ENCODE results near the gene P2RY11.

P2RY11 gene

GRCh38 chr19:10141973-10142372 is 30.5 kb downstream of the P2RY11 start:
- DNase-seq, result no peak

- no peak for DNase-seq
Measured at GRCh38 chr19:10142701-10143375, 31.3 kb downstream of the P2RY11 start.

- DNase-seq, result no peak
Measured at GRCh38 chr19:10143681-10144080, 32.2 kb downstream of the P2RY11 start.

- DNase-seq, result no peak
Measured at GRCh38 chr19:10144361-10144760, 32.9 kb downstream of the P2RY11 start.

- DNase-seq, result no peak
Measured at GRCh38 chr19:10145031-10145430, 33.5 kb downstream of the P2RY11 start.

- DNase-seq, result no peak
Measured at GRCh38 chr19:10146142-10146541, 34.6 kb downstream of the P2RY11 start.

GRCh38 chr19:10149427-10149826 is 37.9 kb downstream of the P2RY11 start:
- no peak for DNase-seq

GRCh38 chr19:10151521-10151920 is 40.0 kb downstream of the P2RY11 start:
- no peak for DNase-seq

- DNase-seq, result no peak
Measured at GRCh38 chr19:10152100-10152499, 40.6 kb downstream of the P2RY11 start.

GRCh38 chr19:10155839-10156238 is 44.3 kb downstream of the P2RY11 start:
- DNase-seq, result no peak

- no peak for DNase-seq
Measured at GRCh38 chr19:10158071-10158470, 46.6 kb downstream of the P2RY11 start.

GRCh38 chr19:10158485-10158884 is 47.0 kb downstream of the P2RY11 start:
- DNase-seq, result no peak

- no peak for DNase-seq
Measured at GRCh38 chr19:10159610-10160009, 48.1 kb downstream of the P2RY11 start.

- no peak for DNase-seq
Measured at GRCh38 chr19:10163536-10163935, 52.0 kb downstream of the P2RY11 start.
